H1 (cell line): ENCODE data around the gene HYDIN. TPM values are rescaled to one million over a fixed set of nuclear protein-coding genes. Genes with fewer than 3 reads are reported as not detected.

Experiments used
- CTCF ChIA-PET: fragments of 300-600 bp; sonication (Branson Sonifier 250); formaldehyde crosslinking; loops from one replicate; lab custom pipeline; 2021; ENCODE audit not compliant: partially characterized antibody; lab: Charles Lee
- POLR2A ChIA-PET: fragments of 300-600 bp; sonication (Branson Sonifier 250); formaldehyde crosslinking; loops from one replicate; lab custom pipeline; 2021; ENCODE audit warnings: inconsistent platforms; ENCODE audit not compliant: partially characterized antibody; lab: Charles Lee
- DNase-seq, 2 experiments: peaks; one replicate each; pipeline versions ENCODE4 v3.0.0 to v3.0.0-alpha.2; 2010 to 2022; ENCODE audit warnings: low spot score in 2 of 2, low read depth in 1 of 2, mixed read lengths in 1 of 2
- FAIRE-seq: peaks from 2 replicates; lab custom pipeline; 2011; peaks lifted over from hg19 to GRCh38; lab: Jason Lieb, UNC
- H2AFZ ChIP-seq: 2 replicates; pipeline ENCODE4 v1.8.1; 2012; ENCODE audit warnings: low read length, inconsistent platforms
- H2AK5ac ChIP-seq: 2 replicates; pipeline ENCODE4 v1.6.1; 2013; ENCODE audit warnings: low read depth, low read length
- H2BK120ac ChIP-seq: replicated peaks from 2 replicates; pipeline ENCODE3; 2013; ENCODE audit warnings: low read depth, low read length, inconsistent platforms
- H2BK12ac ChIP-seq: 2 replicates; pipeline ENCODE4 v1.6.1; 2013; ENCODE audit warnings: low read depth, low read length
- H2BK15ac ChIP-seq: 2 replicates; pipeline ENCODE4 v1.6.1; 2013; ENCODE audit warnings: low read length
- H2BK20ac ChIP-seq: 2 replicates; pipeline ENCODE4 v1.6.1; 2013; ENCODE audit warnings: low read length
- H2BK5ac ChIP-seq: 2 replicates; pipeline ENCODE4 v1.6.1; 2013; ENCODE audit warnings: low read depth, low read length
- H3K14ac ChIP-seq: 2 replicates; pipeline ENCODE4 v1.6.1; 2013; ENCODE audit warnings: inconsistent platforms; ENCODE audit not compliant: insufficient read length
- H3K18ac ChIP-seq: 2 replicates; pipeline ENCODE4 v1.6.1; 2013; ENCODE audit warnings: low read length; ENCODE audit errors: extremely low read depth
- H3K23ac ChIP-seq: 2 replicates; pipeline ENCODE4 v1.6.1; 2013; ENCODE audit warnings: inconsistent platforms; ENCODE audit not compliant: insufficient read length
- H3K23me2 ChIP-seq: 2 replicates; pipeline ENCODE4 v1.6.1; 2013; ENCODE audit warnings: low read depth, low read length
- H3K27ac ChIP-seq: 2 replicates; pipeline ENCODE4 v1.6.1; 2011; ENCODE audit warnings: low read depth, low read length, inconsistent platforms
- H3K27me3 ChIP-seq, 4 experiments: replicated peaks in 1 of 4; 1 replicate in 1 of 4; 2 replicates in 3 of 4; pipeline versions ENCODE4 v1.6.1 to v1.8.1; 2011 to 2013; ENCODE audit warnings: low read length in 3 of 4, mild to moderate bottlenecking in 3 of 4, inconsistent platforms in 2 of 4, mixed read lengths in 2 of 4, moderate library complexity in 1 of 4; ENCODE audit not compliant: control insufficient read depth in 3 of 4, insufficient read depth in 3 of 4; ENCODE audit errors: extremely low read depth in 1 of 4
- H3K36me3 ChIP-seq, 4 experiments: 2 replicates each; pipeline versions ENCODE4 v1.6.1 to v1.8.1; 2011 to 2013; ENCODE audit warnings: mild to moderate bottlenecking in 4 of 4, low read length in 3 of 4, moderate library complexity in 2 of 4, control low read depth in 1 of 4, inconsistent platforms in 1 of 4; ENCODE audit not compliant: insufficient read depth in 4 of 4, control insufficient read depth in 2 of 4
- H3K4ac ChIP-seq: replicated peaks from 2 replicates; pipeline ENCODE3; 2013; ENCODE audit warnings: low read length, low read depth, mixed read lengths, inconsistent platforms; ENCODE audit not compliant: insufficient read length
- H3K4me1 ChIP-seq, 4 experiments: replicated peaks in 1 of 4; 1 replicate in 1 of 4; 2 replicates in 3 of 4; pipeline versions ENCODE4 v1.6.1 to v1.8.1; 2011 to 2013; ENCODE audit warnings: low read length in 3 of 4, inconsistent platforms in 2 of 4, mixed read lengths in 1 of 4; ENCODE audit not compliant: insufficient read depth in 4 of 4, control insufficient read depth in 3 of 4
- H3K4me2 ChIP-seq, 2 experiments: 2 replicates each; pipeline versions ENCODE4 v1.6.1 to v1.8.1; 2011 to 2013; ENCODE audit warnings: low read depth in 2 of 2, low read length in 2 of 2, control low read depth in 1 of 2, inconsistent platforms in 1 of 2, mild to moderate bottlenecking in 1 of 2; ENCODE audit not compliant: insufficient read depth in 1 of 2
- H3K4me3 ChIP-seq, 4 experiments: fragments of 200-600, 300-600 bp in 1 of 4; sonication (generic), shearing (Covaris generic), sonication (Bioruptor Twin) in 1 of 4; 2 replicates each; pipeline versions ENCODE4 v1.5.1 to v1.8.1; 2011 to 2016; ENCODE audit warnings: low read length in 4 of 4, low read depth in 3 of 4, control low read depth in 2 of 4, inconsistent platforms in 2 of 4, mild to moderate bottlenecking in 2 of 4, mixed read lengths in 1 of 4, moderate library complexity in 1 of 4; ENCODE audit not compliant: insufficient read depth in 2 of 4; ENCODE audit errors: extremely low read depth in 1 of 4
- H3K56ac ChIP-seq: replicated peaks from 2 replicates; pipeline ENCODE3; 2013; ENCODE audit warnings: low read depth, mild to moderate bottlenecking, mixed read lengths, low read length, inconsistent platforms; ENCODE audit not compliant: insufficient read length
- H3K79me1 ChIP-seq: 2 replicates; pipeline ENCODE4 v1.6.1; 2013; ENCODE audit warnings: low read depth, low read length, control low read depth
- H3K79me2 ChIP-seq, 2 experiments: 2 replicates each; pipeline versions ENCODE4 v1.6.1 to v1.8.1; 2012 to 2013; ENCODE audit warnings: low read length in 2 of 2, mild to moderate bottlenecking in 2 of 2, inconsistent platforms in 1 of 2; ENCODE audit not compliant: insufficient read depth in 2 of 2, control insufficient read depth in 1 of 2
- H3K9ac ChIP-seq, 4 experiments: replicated peaks in 1 of 4; 1 replicate in 1 of 4; 2 replicates in 3 of 4; pipeline versions ENCODE4 v1.6.1 to v1.8.1; 2011 to 2013; ENCODE audit warnings: low read depth in 3 of 4, low read length in 3 of 4, control low read depth in 2 of 4, mild to moderate bottlenecking in 2 of 4, moderate library complexity in 2 of 4, inconsistent platforms in 1 of 4; ENCODE audit errors: extremely low read depth in 1 of 4
- H3K9me3 ChIP-seq, 2 experiments: 2 replicates each; pipeline versions ENCODE4 v1.6.1 to v1.8.1; 2012 to 2013; ENCODE audit warnings: mild to moderate bottlenecking in 2 of 2, moderate library complexity in 2 of 2, control low read depth in 1 of 2, inconsistent platforms in 1 of 2, low read depth in 1 of 2, low read length in 1 of 2, mixed read lengths in 1 of 2; ENCODE audit not compliant: insufficient read depth in 2 of 2
- H4K20me1 ChIP-seq, 2 experiments: replicated peaks in 1 of 2; 2 replicates each; pipeline versions ENCODE3 to v1.8.1; 2011 to 2013; ENCODE audit warnings: inconsistent platforms in 2 of 2, low read length in 2 of 2, mild to moderate bottlenecking in 1 of 2; ENCODE audit not compliant: insufficient read depth in 2 of 2, control insufficient read depth in 1 of 2
- H4K5ac ChIP-seq: 2 replicates; pipeline ENCODE4 v1.6.1; 2013; ENCODE audit warnings: low read length, low read depth, mixed read lengths, inconsistent platforms; ENCODE audit not compliant: insufficient read length
- H4K8ac ChIP-seq: 2 replicates; pipeline ENCODE4 v1.8.0; 2013; ENCODE audit warnings: mild to moderate bottlenecking, moderate library complexity, low read length, inconsistent platforms; ENCODE audit not compliant: insufficient read depth; ENCODE audit errors: extremely low read depth
- H4K91ac ChIP-seq: replicated peaks from 2 replicates; pipeline ENCODE3; 2013; ENCODE audit warnings: low read length, mixed read lengths, inconsistent platforms; ENCODE audit not compliant: insufficient read length
- KDM1A ChIP-seq: fragments of 200-600, 300-600 bp; sonication (generic); IDR thresholded peaks from 2 replicates; pipeline ENCODE4 v1.7.1; 2016; ENCODE audit warnings: mild to moderate bottlenecking, low read length, borderline replicate concordance
- WGBS, 2 experiments: shearing (Covaris generic) in 1 of 2; methylation state at CpG; one replicate each; pipeline versions ENCODE4 v1.1.6 to v1.1.7; 2013 to 2015; ENCODE audit warnings: low lambda C conversion rate in 2 of 2, mixed read lengths in 2 of 2, inconsistent platforms in 1 of 2, low coverage in 1 of 2, missing lambda C conversion rate in 1 of 2; ENCODE audit not compliant: insufficient replicate concordance in 2 of 2, insufficient coverage in 1 of 2, insufficient read length in 1 of 2; ENCODE audit errors: extremely low coverage in 1 of 2, missing lambda C conversion rate in 1 of 2; 5-methylcytosine and 5-hydroxymethylcytosine counted together
- polyA plus RNA-seq, 7 experiments: library from polyadenylated mRNA; depleted of rRNA in 3 of 7; stranded (reverse) in 5 of 7; unstranded in 2 of 7; fragments of >200 nt in 5 of 7; fragments of 200-250 nt in 2 of 7; gene quantifications; 1 replicate in 5 of 7; 2 replicates in 1 of 7; 4 replicates in 1 of 7; pipeline versions ENCODE4 v1.2.1 to v1.2.3, GENCODE V29; 2011 to 2013; ENCODE audit warnings: missing spikeins in 2 of 7, mixed read lengths in 2 of 7
- total RNA-seq: library from RNA; stranded (reverse); fragmentation: NEBNext Ultra II Directional; extraction: Animal tissue kit (Norgen Biotek cat#: 25700); gene quantifications from 2 replicates; pipeline ENCODE4 v1.2.1, GENCODE V29; 2021

Gene HYDIN
- total and polyA plus RNA-seq, 2 of the 8 experiments (the other 6 are each of a cell fraction or from before 2014, with no cell fraction given): 1.1 to 1.8 TPM

- peaks cover 22 to 33% of the 10 kb centered on the region in 2 experiments for H4K20me1 ChIP-seq
- H4K91ac ChIP-seq: no peak overlapping the region
- no peak overlapping the region for H2BK5ac ChIP-seq
- no peak overlapping the region for H3K4me2 ChIP-seq
- H2BK12ac ChIP-seq: no peak overlapping the region
- H4K8ac ChIP-seq: no peak overlapping the region
- no peak overlapping the region for H2AK5ac ChIP-seq
- H3K23ac ChIP-seq: no peak overlapping the region
- TF ChIP-seq KDM1A: no peak
- ChIA-PET POLR2A (interaction anchor here (0.9 kb wide), 1 partner anchor 10 kb away, joined by 3 read pairs; no protein-coding TSS in a partner anchor), CTCF (interaction anchor here (0.6 to 3.0 kb wide), 3 partner anchors 14 to 572 kb away, joined by 3 to 8 read pairs (median 3); no protein-coding TSS in a partner anchor)
- no peak overlapping the region for H2BK15ac ChIP-seq
- no peak overlapping the region for H3K18ac ChIP-seq
- WGBS, 2 experiments: 86% methylated on average over 8 of the region's 8 CpGs; no CpG with 5 or more reads in 1 of the 2 experiments
- H3K56ac ChIP-seq: no peak overlapping the region
- H2BK20ac ChIP-seq: no peak overlapping the region
- H2AFZ ChIP-seq: no peak overlapping the region
- H4K5ac ChIP-seq: no peak overlapping the region
- H3K4me1 ChIP-seq: peaks cover 0 to 2% (median 0%) of the 10 kb centered on the region in 4 experiments; a peak in 3 of 7 replicates
- peaks cover 27% of the 10 kb centered on the region for H3K79me1 ChIP-seq
- no peak overlapping the region for H3K4ac ChIP-seq
- no peak overlapping the region for H3K27ac ChIP-seq
- no peaks in the 10 kb centered on the region for H3K9me3 ChIP-seq
- H3K9ac ChIP-seq: no peak overlapping the region
- H2BK120ac ChIP-seq: no peak overlapping the region
- FAIRE-seq (no peak), DNase-seq (no peak)
- no peaks in the 10 kb centered on the region for H3K23me2 ChIP-seq
- H3K79me2 ChIP-seq: peaks cover 8 to 89% of the 10 kb centered on the region in 2 experiments
- no peak overlapping the region for H3K14ac ChIP-seq
- peaks cover 0 to 7% (median 0%) of the 10 kb centered on the region in 4 experiments; a peak in 2 of 8 replicates for H3K36me3 ChIP-seq
- no peaks in the 10 kb centered on the region for H3K27me3 ChIP-seq
- H3K4me3 ChIP-seq: no peak overlapping the region
These were observed 436.5 kb downstream of the HYDIN start for GRCh38 chr16:70793851-70794502.
